ENCODE data around the gene FBXL17.

GRCh38 chr5:107958861-107959260 lies 423.0 kb downstream of the FBXL17 start:
- TF ChIP-seq, protein P1, sequence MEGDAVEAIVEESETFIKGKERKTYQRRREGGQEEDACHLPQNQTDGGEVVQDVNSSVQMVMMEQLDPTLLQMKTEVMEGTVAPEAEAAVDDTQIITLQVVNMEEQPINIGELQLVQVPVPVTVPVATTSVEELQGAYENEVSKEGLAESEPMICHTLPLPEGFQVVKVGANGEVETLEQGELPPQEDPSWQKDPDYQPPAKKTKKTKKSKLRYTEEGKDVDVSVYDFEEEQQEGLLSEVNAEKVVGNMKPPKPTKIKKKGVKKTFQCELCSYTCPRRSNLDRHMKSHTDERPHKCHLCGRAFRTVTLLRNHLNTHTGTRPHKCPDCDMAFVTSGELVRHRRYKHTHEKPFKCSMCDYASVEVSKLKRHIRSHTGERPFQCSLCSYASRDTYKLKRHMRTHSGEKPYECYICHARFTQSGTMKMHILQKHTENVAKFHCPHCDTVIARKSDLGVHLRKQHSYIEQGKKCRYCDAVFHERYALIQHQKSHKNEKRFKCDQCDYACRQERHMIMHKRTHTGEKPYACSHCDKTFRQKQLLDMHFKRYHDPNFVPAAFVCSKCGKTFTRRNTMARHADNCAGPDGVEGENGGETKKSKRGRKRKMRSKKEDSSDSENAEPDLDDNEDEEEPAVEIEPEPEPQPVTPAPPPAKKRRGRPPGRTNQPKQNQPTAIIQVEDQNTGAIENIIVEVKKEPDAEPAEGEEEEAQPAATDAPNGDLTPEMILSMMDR (IDR thresholded peaks at IDR 0.05; ENCODE audit: insufficient read depth, low read depth, low read length): no peak
- TF ChIP-seq EZH2 (IDR thresholded peaks at IDR 0.05; ENCODE audit: insufficient read depth, low read length): no peak
